Measurements from ENCODE around the gene KDM2B.
A peak's percentile ranks its signal among the peaks of the same experiment; 100 is the strongest.
"Not testable (repeated sequence)": the region's sequence is repeated elsewhere in the genome, so short reads cannot be mapped to it uniquely, and the experiment has no call there.

Gene KDM2B

GRCh38 chr12:121499929-121500793 is 80.7 kb downstream of the KDM2B start:
- peak; percentile 75 to 76 for DNase-seq (ENCODE audit: low read depth in 2 of 2)
- H3K4me3 ChIP-seq (replicated peaks in 1 of 2; ENCODE audit: low read depth in 2 of 2, low read length in 2 of 2): no peak overlapping the region
- peak; percentile 96 for TF ChIP-seq CTCF (IDR thresholded peaks at IDR 0.05; ENCODE audit: low read depth, low read length)

DNA sequence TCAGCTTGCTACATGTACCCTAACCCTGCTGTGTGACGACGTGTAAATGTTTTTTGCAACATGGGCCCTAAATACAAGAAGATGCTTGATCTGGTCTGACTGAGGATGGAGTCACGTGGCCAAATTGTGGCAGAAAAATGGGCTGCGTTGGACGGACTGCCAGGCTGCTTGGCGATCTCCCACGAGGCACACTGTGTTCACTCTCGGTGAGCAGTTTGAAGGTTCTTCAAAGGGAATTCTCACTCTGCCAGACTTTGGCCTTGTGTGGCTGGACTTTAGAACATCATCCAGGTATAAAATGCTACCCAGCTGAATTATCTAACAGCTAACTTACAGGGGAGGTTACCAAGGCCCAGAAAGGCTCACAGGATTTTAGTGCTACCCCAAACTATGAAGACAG is 85.1 kb downstream of the KDM2B start:
- DNase-seq (ENCODE audit: low read depth in 2 of 2): no peak
- no peak overlapping the region for H3K4me3 ChIP-seq (replicated peaks in 1 of 2; ENCODE audit: low read depth in 2 of 2, low read length in 2 of 2)
- no peak for TF ChIP-seq CTCF (IDR thresholded peaks at IDR 0.05; ENCODE audit: low read depth, low read length)

- peak; percentile 88 for TF ChIP-seq CTCF (IDR thresholded peaks at IDR 0.05; ENCODE audit: low read depth, low read length)
- H3K4me3 ChIP-seq (replicated peaks in 1 of 2; ENCODE audit: low read depth in 2 of 2, low read length in 2 of 2): no peak overlapping the region
- peak; percentile 50 to 51 for DNase-seq (ENCODE audit: low read depth in 2 of 2)
These were observed 86.6 kb downstream of the KDM2B start for GRCh38 chr12:121494093-121494787.

GRCh38 chr12:121490401-121491281 is 90.2 kb downstream of the KDM2B start:
- no peak overlapping the region for H3K4me3 ChIP-seq (replicated peaks in 1 of 2; ENCODE audit: low read depth in 2 of 2, low read length in 2 of 2)
- no peak for DNase-seq (ENCODE audit: low read depth in 2 of 2)
- TF ChIP-seq CTCF (IDR thresholded peaks at IDR 0.05; ENCODE audit: low read depth, low read length): no peak

DNA sequence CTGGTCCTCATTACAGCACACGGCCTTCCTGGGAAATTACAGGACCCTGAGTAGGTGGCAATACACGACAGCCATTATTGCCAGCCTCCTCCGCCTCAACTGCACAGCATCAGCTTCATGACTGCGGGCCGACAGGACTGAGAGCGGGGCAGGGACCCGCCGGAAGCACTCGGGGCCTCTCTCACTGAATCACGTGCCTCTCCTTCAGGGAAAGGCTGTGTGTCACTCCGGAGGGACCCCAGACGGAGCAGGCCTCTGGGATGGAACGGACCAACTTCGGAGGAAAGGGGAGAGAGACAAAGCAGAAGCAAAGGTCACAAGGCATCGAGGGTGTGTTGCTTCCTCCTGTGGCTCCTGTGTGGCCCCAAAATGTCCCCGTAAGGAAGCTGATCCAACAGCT is 90.9 kb downstream of the KDM2B start:
- no peak overlapping the region for H3K4me3 ChIP-seq (replicated peaks in 1 of 2; ENCODE audit: low read depth in 2 of 2, low read length in 2 of 2)
- no peak for DNase-seq (ENCODE audit: low read depth in 2 of 2)
- TF ChIP-seq CTCF (IDR thresholded peaks at IDR 0.05; ENCODE audit: low read depth, low read length): no peak

GRCh38 chr12:121484967-121485366 is 95.9 kb downstream of the KDM2B start:
- no peak overlapping the region for H3K4me3 ChIP-seq (replicated peaks in 1 of 2; ENCODE audit: low read depth in 2 of 2, low read length in 2 of 2)
- TF ChIP-seq CTCF (IDR thresholded peaks at IDR 0.05; ENCODE audit: low read depth, low read length): no peak
- no peak for DNase-seq (ENCODE audit: low read depth in 2 of 2)

DNA sequence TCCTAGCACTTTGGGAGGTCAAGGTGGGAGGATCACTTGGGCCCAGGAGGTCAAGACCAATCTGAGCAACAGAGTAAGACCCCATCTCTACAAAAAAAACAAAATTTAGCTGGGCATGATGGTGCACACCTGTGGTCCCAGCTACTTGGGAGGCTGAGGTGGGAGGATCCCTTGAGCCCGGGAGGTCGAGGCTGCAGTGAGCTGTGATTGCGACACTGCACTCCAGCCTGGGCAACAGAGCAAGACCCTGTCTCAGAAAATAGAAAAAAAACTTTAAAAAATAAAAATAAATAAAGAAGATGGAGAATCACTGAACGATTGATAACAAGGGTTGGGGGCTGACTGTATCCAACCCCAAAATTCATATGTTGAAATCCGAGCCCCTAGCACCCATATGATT is 96.3 kb downstream of the KDM2B start:
- not testable (repeated sequence) for DNase-seq (ENCODE audit: low read depth in 2 of 2); H3K4me3 ChIP-seq (replicated peaks in 1 of 2; ENCODE audit: low read depth in 2 of 2, low read length in 2 of 2)

All from cardiac fibroblast (primary cell).